Lower leg skin (tissue), 4 donors: ENCODE measurements around the gene ITPKC. TPM values are rescaled to one million over a fixed set of nuclear protein-coding genes. Genes with fewer than 3 reads are reported as not detected.

Source experiments
- DNase-seq, 2 donors: peaks; one replicate each; pipeline ENCODE4 v3.0.0-alpha.2; 2019; ENCODE audit warnings: low spot score in 2 of 2
- H3K4me3 ChIP-seq: fragments of 200-600 bp; sonication (generic); 2 replicates; pipeline ENCODE4 v1.5.1; 2017; ENCODE audit warnings: mild to moderate bottlenecking, low read depth; ENCODE audit not compliant: poor library complexity, severe bottlenecking
- POLR2A ChIP-seq, 2 donors: fragments of 450-650 bp; IDR thresholded peaks; one replicate each; pipeline ENCODE4 v1.6.1; 2016 to 2017; ENCODE audit warnings: antibody characterized with exemption in 2 of 2, mild to moderate bottlenecking in 1 of 2, moderate library complexity in 1 of 2
- WGBS, 2 donors: methylation state at CpG; one replicate each; pipeline ENCODE4 v1.1.5; 2018; 5-methylcytosine and 5-hydroxymethylcytosine counted together
- intact Hi-C: fragments of 100-400 bp; cut with DNase I; formaldehyde crosslinking; loops from one replicate; pipeline ENCODE4 v1.15.0; 2023; ENCODE audit warnings: low total_unique reads
- total RNA-seq, 4 donors: library from RNA; depleted of rRNA; stranded (reverse); fragments of >200 nt; gene quantifications; one replicate each; pipeline ENCODE4 v1.1.0, GENCODE V29; 2016
- TF ChIP-seq, protein P1 (sequence below), 3 donors: fragments of 450-650 bp; IDR thresholded peaks; one replicate each; pipeline ENCODE4 v1.5.1; 2016; ENCODE audit warnings: antibody characterized with exemption in 3 of 3, mild to moderate bottlenecking in 3 of 3, moderate library complexity in 2 of 3

Gene ITPKC
- total RNA-seq, 4 donors from 2014 or later = 83.1 to 104 (median 93.6) TPM

GRCh38 chr19:40709817-40710216 lies 7.1 kb upstream of the ITPKC start:
- 85 to 94% methylated on average over 5 of the region's 5 CpGs for WGBS, 2 donors
- DNase-seq = no peak
- TF ChIP-seq POLR2A (IDR thresholded peaks at IDR 0.05) = no peak
- TF ChIP-seq, protein P1, sequence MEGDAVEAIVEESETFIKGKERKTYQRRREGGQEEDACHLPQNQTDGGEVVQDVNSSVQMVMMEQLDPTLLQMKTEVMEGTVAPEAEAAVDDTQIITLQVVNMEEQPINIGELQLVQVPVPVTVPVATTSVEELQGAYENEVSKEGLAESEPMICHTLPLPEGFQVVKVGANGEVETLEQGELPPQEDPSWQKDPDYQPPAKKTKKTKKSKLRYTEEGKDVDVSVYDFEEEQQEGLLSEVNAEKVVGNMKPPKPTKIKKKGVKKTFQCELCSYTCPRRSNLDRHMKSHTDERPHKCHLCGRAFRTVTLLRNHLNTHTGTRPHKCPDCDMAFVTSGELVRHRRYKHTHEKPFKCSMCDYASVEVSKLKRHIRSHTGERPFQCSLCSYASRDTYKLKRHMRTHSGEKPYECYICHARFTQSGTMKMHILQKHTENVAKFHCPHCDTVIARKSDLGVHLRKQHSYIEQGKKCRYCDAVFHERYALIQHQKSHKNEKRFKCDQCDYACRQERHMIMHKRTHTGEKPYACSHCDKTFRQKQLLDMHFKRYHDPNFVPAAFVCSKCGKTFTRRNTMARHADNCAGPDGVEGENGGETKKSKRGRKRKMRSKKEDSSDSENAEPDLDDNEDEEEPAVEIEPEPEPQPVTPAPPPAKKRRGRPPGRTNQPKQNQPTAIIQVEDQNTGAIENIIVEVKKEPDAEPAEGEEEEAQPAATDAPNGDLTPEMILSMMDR (IDR thresholded peaks at IDR 0.05) = no peak
- no peak overlapping the region for H3K4me3 ChIP-seq
- intact Hi-C loops = no loop called here

GRCh38 chr19:40713939-40714338 lies 3.0 kb upstream of the ITPKC start:
- no peak overlapping the region for H3K4me3 ChIP-seq
- no peak for DNase-seq
- TF ChIP-seq POLR2A (IDR thresholded peaks at IDR 0.05) = no peak
- TF ChIP-seq, protein P1 (IDR thresholded peaks at IDR 0.05) = no peak
- intact Hi-C loops = no loop called here
- 82 to 84% methylated on average over 11 of the region's 11 CpGs for whole genome bisulfite sequencing, 2 donors

- no peak for TF ChIP-seq POLR2A (IDR thresholded peaks at IDR 0.05)
- TF ChIP-seq, protein P1 (IDR thresholded peaks at IDR 0.05) = no peak
- peak overlapping the region; percentile 27 for H3K4me3 ChIP-seq
- 2 to 4% methylated on average over 28 to 31 of the region's 31 CpGs for WGBS, 2 donors
- intact Hi-C loops = no loop called here
- peak; percentile 93 to 99 for DNase-seq
Measured at GRCh38 chr19:40714441-40715299, 2.2 kb upstream of the ITPKC start.

DNA sequence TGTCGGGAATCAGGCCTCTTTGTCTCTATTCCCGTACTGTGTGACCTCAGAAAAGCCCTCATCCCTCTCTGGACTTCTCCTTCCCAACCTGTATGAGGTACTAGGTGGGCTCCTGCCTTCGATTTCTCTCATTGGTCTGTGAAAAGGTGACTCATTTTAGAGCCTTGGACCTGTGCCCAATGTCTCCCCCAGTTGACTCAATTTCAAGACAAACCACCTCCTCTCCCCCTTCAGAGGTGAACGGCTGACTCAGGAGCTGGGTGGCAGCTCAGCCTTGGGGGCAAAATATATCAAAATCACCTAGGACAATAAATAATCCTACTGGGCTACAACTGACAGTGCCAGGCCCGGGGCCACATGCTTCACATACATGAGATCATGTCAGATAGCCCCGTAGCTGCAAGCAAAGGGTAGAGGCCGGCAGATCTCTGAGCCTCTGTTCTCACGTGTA lies 856 bp upstream of the ITPKC start:
- TF ChIP-seq, protein P1 (IDR thresholded peaks at IDR 0.05) = no peak
- no peak for TF ChIP-seq POLR2A (IDR thresholded peaks at IDR 0.05)
- intact Hi-C loops = no loop called here
- peak overlapping the region; percentile 23 for H3K4me3 ChIP-seq
- 0 to 5% methylated on average over 8 of the region's 8 CpGs for WGBS, 2 donors
- peak in 1 of 2 donors; percentile 76 for DNase-seq

- DNase-seq = peak; percentile 49 to 92
- intact Hi-C loops = no loop called here
- H3K4me3 ChIP-seq = peak overlapping the region; percentile 79
- WGBS, 2 donors = 0 to 2% methylated on average over 6 to 17 of the region's 20 CpGs
- TF ChIP-seq, protein P1 (IDR thresholded peaks at IDR 0.05) = no peak
- TF ChIP-seq POLR2A (IDR thresholded peaks at IDR 0.05) = no peak
Measured at GRCh38 chr19:40717325-40717879, 490 bp downstream of the ITPKC start.
